Cardiac muscle cell (in vitro differentiated cells and primary cell): ENCODE data around the gene NPR2. TPM values are rescaled to one million over a fixed set of nuclear protein-coding genes. Genes with fewer than 3 reads are reported as not detected.

Source experiments
- DNase-seq, 2 donors: peaks; one replicate each; pipeline versions ENCODE4 v3.0.0 to v3.0.0-alpha.2; 2010 to 2017; ENCODE audit warnings: low read depth in 1 of 2, low spot score in 1 of 2
- H3K27ac ChIP-seq: fragments of 200-600 bp; sonication (generic); 2 replicates; pipeline ENCODE4 v1.5.1; 2016
- H3K27me3 ChIP-seq: fragments of 200-600 bp; sonication (generic); 2 replicates; pipeline ENCODE4 v1.6.0; 2016; ENCODE audit warnings: control low read depth
- H3K36me3 ChIP-seq: fragments of 200-600 bp; sonication (generic); 2 replicates; pipeline ENCODE4 v1.5.1; 2016; ENCODE audit warnings: control low read depth
- H3K4me1 ChIP-seq: fragments of 200-600 bp; sonication (generic); 2 replicates; pipeline ENCODE4 v1.8.1; 2017; ENCODE audit warnings: low read depth, mild to moderate bottlenecking, mixed run types
- H3K4me3 ChIP-seq: fragments of 200-600 bp; sonication (generic); 2 replicates; pipeline ENCODE4 v1.5.1; 2016; ENCODE audit warnings: mild to moderate bottlenecking
- H3K9me3 ChIP-seq: fragments of 200-600 bp; sonication (generic); 2 replicates; pipeline ENCODE4 v1.5.1; 2017; ENCODE audit warnings: low read depth, mild to moderate bottlenecking, control low read depth
- CTCF ChIP-seq: IDR thresholded peaks from 2 replicates; pipeline ENCODE4 v1.5.1; 2012; ENCODE audit warnings: low read depth, mild to moderate bottlenecking, low read length
- polyA plus RNA-seq: library from polyadenylated mRNA; unstranded; fragments of >200 nt; fragmentation: Nextera tagmentation; extraction: Ambion mirVana; gene quantifications from 2 replicates; pipeline ENCODE4 v1.2.1, GENCODE V29; 2016
- total RNA-seq: library from RNA; depleted of rRNA; stranded (reverse); fragments of >200 nt; gene quantifications from 2 replicates; pipeline ENCODE4 v1.2.3, GENCODE V29; 2016

Gene NPR2
- total and polyA plus RNA-seq, 2 experiments from 2014 or later, result 12.6 to 13.2 TPM

DNA sequence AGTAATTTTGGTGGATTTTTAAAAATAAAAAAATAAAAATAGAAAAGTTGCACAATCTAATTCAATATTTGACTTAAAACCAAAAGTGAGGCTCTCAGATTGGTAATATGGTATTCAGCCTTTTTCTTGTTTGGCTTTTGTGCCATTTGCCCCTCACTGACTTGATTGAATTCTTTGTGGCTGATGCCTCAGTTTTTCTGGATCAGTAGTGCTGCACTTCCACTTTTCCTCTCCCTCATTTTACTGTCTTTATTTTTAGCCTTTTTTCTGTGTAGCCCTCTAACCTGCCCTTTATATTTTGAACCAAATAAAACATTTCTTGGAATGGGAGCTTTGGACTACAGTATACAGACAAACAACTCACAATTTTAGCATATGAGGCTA is 33.5 kb upstream of the NPR2 start:
- Histone ChIP-seq H3K36me3 (peaks cover 5% of the 10 kb centered on the region), H3K4me3 (peak overlapping the region; percentile 72), H3K27ac (peak overlapping the region; percentile 89), H3K27me3 (no peaks in the 10 kb centered on the region), H3K4me1 (peaks cover 6% of the 10 kb centered on the region), H3K9me3 (no peaks in the 10 kb centered on the region)
- TF ChIP-seq CTCF, result no peak
- no peak for DNase-seq

GRCh38 chr9:35758475-35759050 is 32.8 kb upstream of the NPR2 start:
- peaks cover 6% of the 10 kb centered on the region for H3K4me1 ChIP-seq
- no peak overlapping the region for H3K4me3 ChIP-seq
- no peaks in the 10 kb centered on the region for H3K27me3 ChIP-seq
- no peaks in the 10 kb centered on the region for H3K9me3 ChIP-seq
- no peak for TF ChIP-seq CTCF
- H3K36me3 ChIP-seq, result peaks cover 5% of the 10 kb centered on the region
- DNase-seq, result peak in 1 of 2 donors; percentile 80
- H3K27ac ChIP-seq, result peak overlapping the region; percentile 89

GRCh38 chr9:35759795-35760194 is 31.6 kb upstream of the NPR2 start:
- no peaks in the 10 kb centered on the region for H3K27me3 ChIP-seq
- H3K9me3 ChIP-seq, result no peaks in the 10 kb centered on the region
- H3K4me3 ChIP-seq, result no peak overlapping the region
- no peak overlapping the region for H3K27ac ChIP-seq
- H3K36me3 ChIP-seq, result no peaks in the 10 kb centered on the region
- no peak for TF ChIP-seq CTCF
- peaks cover 6% of the 10 kb centered on the region for H3K4me1 ChIP-seq
- no peak for DNase-seq

DNA sequence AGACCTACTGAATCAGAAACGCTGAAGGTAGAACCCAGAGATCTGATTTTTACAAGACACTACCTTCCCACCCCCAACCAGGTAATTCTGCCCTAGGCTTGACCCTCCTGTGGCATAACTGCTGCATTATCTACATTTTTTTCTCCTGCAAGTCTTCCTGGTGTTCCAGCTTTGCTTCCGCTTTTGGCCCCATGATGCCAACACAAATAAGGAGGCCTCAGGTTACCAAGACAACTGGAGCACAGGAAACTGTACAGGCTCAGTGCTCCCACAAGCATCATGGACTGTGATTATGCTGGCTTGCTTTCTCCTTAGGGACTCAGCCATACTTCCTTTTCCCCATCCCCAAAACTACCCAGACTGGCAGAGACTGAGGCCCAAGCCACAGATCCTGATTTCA is 30.7 kb upstream of the NPR2 start:
- H3K4me3 ChIP-seq, result no peak overlapping the region
- no peak overlapping the region for H3K27ac ChIP-seq
- no peak for TF ChIP-seq CTCF
- H3K27me3 ChIP-seq, result no peaks in the 10 kb centered on the region
- no peaks in the 10 kb centered on the region for H3K9me3 ChIP-seq
- H3K36me3 ChIP-seq, result no peaks in the 10 kb centered on the region
- H3K4me1 ChIP-seq, result peaks cover 6% of the 10 kb centered on the region
- peak in 1 of 2 donors; percentile 83 for DNase-seq

- no peak overlapping the region for H3K4me3 ChIP-seq
- TF ChIP-seq CTCF, result no peak
- no peaks in the 10 kb centered on the region for H3K9me3 ChIP-seq
- H3K36me3 ChIP-seq, result no peaks in the 10 kb centered on the region
- DNase-seq, result no peak
- no peaks in the 10 kb centered on the region for H3K27me3 ChIP-seq
- H3K27ac ChIP-seq, result no peak overlapping the region
- peaks cover 1% of the 10 kb centered on the region for H3K4me1 ChIP-seq
Observed at GRCh38 chr9:35763181-35763580, 28.2 kb upstream of the NPR2 start.
